Adipocyte (in vitro differentiated cells): ENCODE results near the gene RFX5.

Source experiments
- DNase-seq: peaks from one replicate; pipeline ENCODE4 v3.0.0-alpha.2; 2015; ENCODE audit warnings: low read depth
- H3K27me3 ChIP-seq: replicated peaks from 2 replicates; pipeline ENCODE4 v1.7.0; 2013; ENCODE audit warnings: mild to moderate bottlenecking, low read length, moderate library complexity; ENCODE audit not compliant: control insufficient read depth, insufficient read depth
- H3K36me3 ChIP-seq: 2 replicates; pipeline ENCODE4 v1.7.0; 2013; ENCODE audit warnings: low read length, mild to moderate bottlenecking, moderate library complexity; ENCODE audit not compliant: control insufficient read depth, insufficient read depth, severe bottlenecking
- H3K4me1 ChIP-seq: 2 replicates; pipeline ENCODE4 v1.7.0; 2013; ENCODE audit warnings: mild to moderate bottlenecking, low read length, moderate library complexity; ENCODE audit not compliant: control insufficient read depth, insufficient read depth
- H3K4me3 ChIP-seq: 2 replicates; pipeline ENCODE4 v1.7.0; 2013; ENCODE audit warnings: mild to moderate bottlenecking, low read length, moderate library complexity
- H3K9ac ChIP-seq: 2 replicates; pipeline ENCODE4 v1.7.0; 2013; ENCODE audit warnings: mild to moderate bottlenecking, low read length, moderate library complexity
- H3K9me3 ChIP-seq: 2 replicates; pipeline ENCODE4 v1.7.0; 2013; ENCODE audit warnings: mild to moderate bottlenecking, low read length, moderate library complexity; ENCODE audit not compliant: control insufficient read depth

Gene RFX5

GRCh38 chr1:151371370-151372057 lies 24.5 kb upstream of the RFX5 start:
- Histone ChIP-seq H3K27me3 (no peaks in the 10 kb centered on the region), H3K4me1 (peaks cover 61% of the 10 kb centered on the region), H3K36me3 (peaks cover 15% of the 10 kb centered on the region), H3K9me3 (no peaks in the 10 kb centered on the region), H3K9ac (peak overlapping the region; percentile 86), H3K4me3 (peak overlapping the region; percentile 84)
- DNase-seq: peak; percentile 66

- peaks cover 27% of the 10 kb centered on the region for H3K36me3 ChIP-seq
Measured at GRCh38 chr1:151370211-151370911, 23.3 kb upstream of the RFX5 start.

DNA sequence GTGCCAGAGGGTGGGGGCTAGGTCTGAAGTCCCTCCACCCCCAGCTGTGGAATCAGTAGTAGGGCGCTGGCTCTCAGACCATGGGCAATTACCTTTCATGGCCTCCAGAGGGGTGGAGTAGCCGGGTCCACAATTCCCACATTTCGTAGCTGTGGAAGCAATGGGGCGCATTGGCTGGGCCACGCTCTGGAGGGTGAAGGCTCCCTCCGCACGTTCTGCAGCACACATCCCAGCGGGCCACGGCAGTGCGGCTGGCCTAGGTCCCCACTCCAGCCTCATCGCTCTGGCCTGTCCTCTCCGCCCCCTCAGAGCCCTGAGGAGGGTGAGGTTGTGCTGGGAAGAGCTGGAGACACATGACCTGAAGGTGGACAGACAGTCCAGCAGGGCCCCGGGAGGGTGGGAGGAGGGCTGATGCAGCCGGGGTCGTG lies 22.6 kb upstream of the RFX5 start:
- no peaks in the 10 kb centered on the region for H3K9me3 ChIP-seq
- H3K4me3 ChIP-seq: peak overlapping the region; percentile 46
- no peak for DNase-seq
- peak overlapping the region; percentile 46 for H3K9ac ChIP-seq
- no peaks in the 10 kb centered on the region for H3K27me3 ChIP-seq
- peaks cover 33% of the 10 kb centered on the region for H3K36me3 ChIP-seq
- peaks cover 61% of the 10 kb centered on the region for H3K4me1 ChIP-seq

More at GRCh38 chr1:151370211-151370911, 23.3 kb upstream of the RFX5 start:
- Histone ChIP-seq H3K4me1 (peaks cover 61% of the 10 kb centered on the region), H3K27me3 (no peaks in the 10 kb centered on the region), H3K9me3 (no peaks in the 10 kb centered on the region), H3K9ac (peak overlapping the region; percentile 46), H3K4me3 (peak overlapping the region; percentile 46)
- DNase-seq: no peak

- Histone ChIP-seq H3K4me3 (no peak overlapping the region), H3K9ac (no peak overlapping the region), H3K36me3 (peaks cover 36% of the 10 kb centered on the region), H3K27me3 (no peaks in the 10 kb centered on the region), H3K4me1 (peaks cover 61% of the 10 kb centered on the region), H3K9me3 (no peaks in the 10 kb centered on the region)
- DNase-seq: no peak
Measured at GRCh38 chr1:151369302-151369610, 22.2 kb upstream of the RFX5 start.

DNA sequence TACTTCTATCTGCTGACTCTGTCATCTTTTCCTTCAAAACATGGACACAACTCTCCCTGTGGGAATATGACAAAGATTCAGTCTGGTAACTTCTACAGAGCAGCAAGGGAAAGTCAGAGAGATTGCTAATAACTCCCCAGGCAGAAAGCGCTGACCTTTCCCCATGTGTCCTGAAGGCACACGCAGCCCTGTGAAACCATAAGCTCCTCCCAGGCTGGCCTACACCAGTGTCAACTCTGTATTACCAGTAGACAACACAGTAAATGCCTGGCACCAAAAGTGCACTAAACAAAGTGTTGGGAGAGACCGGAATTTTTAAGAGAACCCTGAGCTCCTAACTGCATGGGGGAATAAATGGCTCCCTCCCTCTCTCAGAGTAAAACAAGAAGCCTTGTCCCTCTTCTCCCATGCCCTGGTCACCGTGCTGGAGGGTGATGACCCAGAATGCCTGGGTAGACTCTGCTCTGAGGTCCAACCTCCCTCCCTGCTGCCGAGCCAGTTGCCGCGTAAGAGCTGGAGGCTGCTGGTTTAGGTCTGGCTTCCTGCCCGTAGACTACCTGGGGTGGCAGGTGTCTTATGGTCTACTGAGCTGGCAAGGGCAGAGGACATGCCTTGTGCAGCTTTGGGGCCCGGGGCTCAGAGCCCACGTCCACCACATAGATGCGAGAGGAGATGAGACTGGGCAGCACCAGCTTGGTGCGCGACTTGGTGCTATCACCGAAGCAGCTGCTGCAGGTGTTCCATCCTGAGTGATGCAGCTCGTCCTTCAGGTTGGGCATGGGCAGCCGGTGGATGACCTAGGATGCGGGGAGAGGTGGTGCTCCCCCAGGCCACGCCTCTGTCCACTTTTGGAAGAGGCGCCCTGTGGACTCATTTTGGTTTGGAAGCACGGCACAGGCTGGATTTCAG lies 21.6 kb upstream of the RFX5 start:
- Histone ChIP-seq H3K4me3 (no peak overlapping the region), H3K4me1 (peaks cover 61% of the 10 kb centered on the region), H3K27me3 (no peaks in the 10 kb centered on the region), H3K9me3 (no peaks in the 10 kb centered on the region), H3K36me3 (peaks cover 43% of the 10 kb centered on the region), H3K9ac (no peak overlapping the region)
- DNase-seq: no peak

GRCh38 chr1:151367658-151368392 lies 20.8 kb upstream of the RFX5 start:
- H3K9ac ChIP-seq: no peak overlapping the region
- H3K4me1 ChIP-seq: peaks cover 56% of the 10 kb centered on the region
- H3K4me3 ChIP-seq: no peak overlapping the region
- H3K36me3 ChIP-seq: peaks cover 48% of the 10 kb centered on the region
- peaks cover 2% of the 10 kb centered on the region for H3K9me3 ChIP-seq
- DNase-seq: no peak
- no peaks in the 10 kb centered on the region for H3K27me3 ChIP-seq

- H3K4me3 ChIP-seq: no peak overlapping the region
- DNase-seq: no peak
- peaks cover 54% of the 10 kb centered on the region for H3K36me3 ChIP-seq
- no peaks in the 10 kb centered on the region for H3K27me3 ChIP-seq
- no peak overlapping the region for H3K9ac ChIP-seq
- peaks cover 28% of the 10 kb centered on the region for H3K4me1 ChIP-seq
- H3K9me3 ChIP-seq: peaks cover 2% of the 10 kb centered on the region
Measured at GRCh38 chr1:151364996-151365395, 17.9 kb upstream of the RFX5 start.

DNA sequence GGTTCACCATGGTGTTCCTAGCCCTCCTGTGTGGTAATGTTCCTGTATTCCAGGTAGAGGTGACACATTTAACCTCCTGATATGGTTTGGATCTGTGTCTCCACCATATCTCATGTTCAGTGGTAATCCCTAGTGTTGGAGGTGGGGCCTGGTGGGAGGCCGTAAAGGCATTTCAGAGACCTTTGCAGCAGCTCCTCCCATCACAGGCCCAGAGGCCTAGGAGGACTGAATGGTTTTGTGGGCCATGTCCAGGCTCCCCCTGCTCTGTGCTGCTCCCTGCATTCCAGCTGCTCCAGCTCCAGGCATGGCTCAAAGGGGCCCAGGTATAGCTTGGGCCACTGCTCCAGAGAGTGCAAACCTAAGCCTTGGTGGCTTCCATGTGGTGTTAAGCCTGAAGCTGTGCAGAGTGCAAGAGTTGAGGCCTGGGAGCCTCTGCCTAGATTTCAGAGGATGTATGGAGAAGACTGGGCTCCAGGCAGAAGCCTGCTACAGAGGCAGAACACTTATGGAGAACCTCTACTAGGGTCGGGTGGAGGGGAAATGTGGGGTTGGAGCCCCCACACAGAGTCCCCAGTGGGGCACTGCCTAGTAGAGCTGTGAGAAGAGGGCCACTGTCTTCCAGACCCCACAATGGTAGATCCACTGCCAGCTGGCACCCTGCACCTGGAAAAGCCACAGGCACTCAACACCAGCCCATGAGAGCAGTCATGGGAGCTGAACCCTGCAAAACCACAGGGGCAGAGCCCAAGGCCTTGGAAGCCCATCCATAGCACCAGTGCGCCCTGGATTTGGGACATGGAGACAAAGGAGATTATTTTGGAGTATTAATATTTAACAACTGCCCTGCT lies 15.5 kb upstream of the RFX5 start:
- Histone ChIP-seq H3K4me3 (no peak overlapping the region), H3K27me3 (no peaks in the 10 kb centered on the region), H3K9me3 (peaks cover 2% of the 10 kb centered on the region), H3K36me3 (peaks cover 46% of the 10 kb centered on the region), H3K4me1 (peaks cover 3% of the 10 kb centered on the region), H3K9ac (no peak overlapping the region)
- DNase-seq: no peak

DNA sequence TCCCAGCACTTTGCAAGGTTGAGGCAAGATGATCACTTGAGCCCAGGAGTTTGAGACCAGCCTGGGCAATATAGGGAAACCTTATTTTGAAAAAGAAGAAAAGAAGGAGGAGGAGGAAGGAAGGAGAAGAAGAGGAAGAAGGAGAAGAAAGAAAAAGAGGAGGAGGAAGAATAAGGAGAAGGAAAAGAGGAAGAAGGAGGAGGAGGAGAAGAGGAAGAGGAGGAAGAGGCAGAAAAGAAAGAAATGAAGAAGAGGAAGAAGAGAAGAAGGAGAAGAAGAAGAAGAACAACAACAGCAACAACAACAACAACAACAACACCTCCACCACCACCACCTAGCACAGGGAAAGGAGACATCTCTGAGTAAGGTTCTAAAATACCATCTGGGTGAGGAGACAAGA lies 14.8 kb upstream of the RFX5 start:
- Histone ChIP-seq H3K36me3 (peaks cover 43% of the 10 kb centered on the region), H3K4me3 (no peak overlapping the region), H3K9ac (no peak overlapping the region), H3K4me1 (no peaks in the 10 kb centered on the region), H3K27me3 (no peaks in the 10 kb centered on the region), H3K9me3 (peaks cover 2% of the 10 kb centered on the region)
- no peak for DNase-seq

- DNase-seq: no peak
- H3K4me1 ChIP-seq: no peaks in the 10 kb centered on the region
Measured at GRCh38 chr1:151356696-151357095, 9.6 kb upstream of the RFX5 start.

More at GRCh38 chr1:151356696-151357095, 9.6 kb upstream of the RFX5 start:
- no peaks in the 10 kb centered on the region for H3K9me3 ChIP-seq
- no peaks in the 10 kb centered on the region for H3K36me3 ChIP-seq
- H3K27me3 ChIP-seq: no peaks in the 10 kb centered on the region
- H3K9ac ChIP-seq: no peak overlapping the region
- no peak overlapping the region for H3K4me3 ChIP-seq
